AG08396 (cell line): ENCODE data around the gene EFL1.
"Not testable (repeated sequence)": the region's sequence is repeated elsewhere in the genome, so short reads cannot be mapped to it uniquely, and the experiment has no call there.

Experiments used
- DNase-seq: peaks from one replicate; pipeline ENCODE4 v3.0.0; 2012; ENCODE audit warnings: low spot score, mixed read lengths

The EFL1 gene

DNA sequence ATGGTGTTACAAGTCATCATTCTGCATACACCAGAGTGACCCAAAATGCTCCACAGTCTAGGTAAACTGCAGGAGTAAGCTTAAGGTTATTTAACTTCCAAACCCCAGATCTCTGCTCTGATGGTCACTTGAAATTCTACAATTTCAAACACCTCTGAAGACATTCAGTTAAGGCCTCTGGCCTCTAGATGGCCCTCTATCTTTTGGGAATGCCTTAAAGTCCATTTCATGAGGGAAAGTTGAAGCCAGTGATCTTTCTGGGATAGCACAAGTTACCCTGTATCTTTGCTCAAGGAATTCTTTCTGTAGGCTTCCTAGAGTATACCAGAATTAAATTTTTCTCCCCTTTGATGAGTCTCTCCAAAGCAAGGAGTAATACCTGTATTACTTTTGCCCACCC, 18.7 kb upstream of the EFL1 start:
- not testable (repeated sequence) for DNase-seq

DNA sequence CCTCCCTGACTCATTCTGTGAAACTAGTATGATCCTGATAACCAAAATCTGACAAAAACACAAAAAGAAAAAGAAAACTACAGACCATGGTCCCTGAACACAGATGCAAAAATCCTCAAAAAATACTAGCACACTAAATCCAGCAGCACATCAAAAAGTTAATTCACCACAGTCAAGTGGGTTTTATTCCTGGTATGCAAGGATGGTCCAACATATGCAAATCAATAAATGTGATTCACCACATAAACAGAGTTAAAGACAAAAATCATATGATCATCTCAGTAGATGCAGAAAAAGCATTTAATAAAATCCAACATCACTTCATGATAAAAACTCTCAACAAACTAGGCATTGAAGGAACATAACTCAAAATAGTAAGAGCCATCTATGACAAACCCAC, 12.9 kb upstream of the EFL1 start:
- no peak for DNase-seq

DNA sequence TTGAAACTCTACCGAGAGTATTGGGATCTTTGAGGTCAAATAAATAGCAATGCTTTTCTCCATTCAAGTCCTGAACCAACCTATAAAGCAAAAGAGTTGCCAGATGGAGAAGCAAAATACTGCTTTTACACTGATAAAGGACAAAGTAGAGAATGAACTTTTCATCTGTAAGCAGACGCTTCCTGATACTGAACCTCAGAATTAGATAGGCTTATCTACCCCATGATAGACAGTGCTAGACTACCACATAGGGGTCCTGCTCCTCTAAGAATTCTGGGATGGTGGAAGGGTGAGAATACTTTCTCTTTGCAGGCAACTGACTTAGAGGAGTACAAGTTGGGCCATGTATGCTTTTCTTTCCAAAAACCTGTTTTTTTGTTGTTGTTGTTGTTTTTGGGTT, 9.6 kb upstream of the EFL1 start:
- no peak for DNase-seq

DNA sequence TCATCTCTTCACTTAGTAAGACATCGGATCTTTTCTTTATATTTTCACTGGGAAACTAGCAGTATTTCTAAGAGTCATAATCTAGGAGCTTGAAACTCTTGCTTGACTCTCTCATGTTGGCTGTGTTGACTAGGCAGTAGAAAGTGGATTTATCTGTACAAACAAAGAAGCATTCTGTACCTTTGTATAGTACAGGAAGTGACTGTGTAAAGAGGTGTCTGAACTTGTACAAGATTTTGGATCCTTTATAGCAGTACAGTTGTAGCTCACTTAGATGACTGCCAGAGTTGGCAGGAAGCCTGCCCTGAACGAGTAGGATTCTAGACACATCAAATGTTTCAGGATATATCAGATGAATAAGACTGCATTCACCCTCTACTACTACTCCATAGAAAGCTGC, 5.9 kb upstream of the EFL1 start:
- not testable (repeated sequence) for DNase-seq

DNA sequence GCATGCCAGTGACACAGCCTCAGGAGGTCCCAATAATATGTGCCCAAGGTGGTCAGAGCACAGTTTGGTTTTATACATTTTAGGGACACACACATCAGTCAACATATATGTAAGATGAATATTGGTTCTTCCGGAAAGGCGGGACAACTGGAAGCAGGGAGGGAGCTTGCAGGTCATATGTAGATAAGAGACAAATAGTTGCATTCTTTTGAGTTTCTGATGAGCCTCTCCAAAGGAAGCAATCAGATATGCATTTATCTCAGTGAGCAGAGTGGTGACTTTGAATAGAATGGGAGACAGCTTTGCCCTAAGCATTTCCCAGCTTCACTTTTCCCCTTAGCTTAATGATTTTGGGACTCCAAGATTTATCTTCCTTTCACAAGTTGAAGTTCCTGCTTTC, 4.6 kb upstream of the EFL1 start:
- DNase-seq, result not testable (repeated sequence)

DNA sequence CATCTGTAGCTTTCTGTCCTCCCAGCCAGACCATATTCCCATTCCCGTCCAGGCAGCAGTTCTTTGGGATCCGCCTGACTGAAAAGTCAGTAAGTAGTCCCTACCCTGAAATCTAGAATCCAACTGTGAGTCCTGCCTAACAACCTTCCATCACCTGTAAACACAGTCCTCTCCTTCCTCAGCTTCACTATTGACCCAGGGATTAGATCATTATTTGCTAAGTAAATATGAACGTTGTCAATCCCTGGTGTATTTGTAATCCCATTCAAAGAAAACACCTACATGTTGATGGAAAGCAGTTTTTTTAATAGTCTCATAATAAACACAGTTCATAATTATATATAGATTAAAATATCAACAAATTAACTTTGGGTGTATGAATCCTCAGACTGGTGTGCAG, 816 bp upstream of the EFL1 start:
- DNase-seq, result no peak

DNA sequence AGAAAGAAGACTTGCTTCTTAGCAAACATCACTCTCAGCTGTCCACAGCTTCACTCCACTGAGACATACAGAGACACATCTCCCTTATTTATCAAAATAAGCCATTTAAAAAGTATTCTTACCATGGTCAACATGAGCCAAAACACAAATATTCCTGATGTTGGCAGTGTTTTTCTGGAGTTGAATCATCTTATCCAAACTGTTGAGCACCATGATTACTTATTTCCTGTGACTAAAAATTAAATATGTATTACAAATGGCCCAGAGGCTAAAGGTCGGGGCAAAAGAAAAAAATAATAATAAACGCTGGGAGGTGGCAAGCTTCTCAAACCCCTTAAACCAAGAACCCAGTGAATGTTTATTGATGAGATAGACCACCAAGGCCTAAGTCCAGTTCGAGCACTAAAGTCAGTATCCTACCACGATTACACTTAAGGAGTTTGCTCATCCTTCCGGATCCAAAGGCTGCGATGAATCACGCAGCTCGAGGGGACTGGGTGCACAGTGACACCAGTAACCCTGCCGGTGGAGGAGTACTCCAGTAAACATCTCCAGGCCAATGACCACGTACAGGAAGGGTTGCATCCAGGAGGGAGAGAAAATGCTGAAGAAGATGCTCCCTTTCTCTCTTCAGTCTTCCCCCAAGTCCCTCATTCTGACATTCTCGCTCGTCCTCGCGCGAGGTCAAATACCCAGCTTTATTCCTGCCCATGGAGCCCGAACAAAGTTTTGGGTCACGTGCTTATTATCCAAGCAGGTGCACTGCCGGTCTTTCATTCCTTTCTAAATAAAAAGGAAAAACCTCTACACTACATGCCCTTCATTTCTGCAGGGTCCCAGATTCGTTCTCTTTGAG, 740 bp downstream of the EFL1 start:
- DNase-seq, result peak; percentile 41

DNA sequence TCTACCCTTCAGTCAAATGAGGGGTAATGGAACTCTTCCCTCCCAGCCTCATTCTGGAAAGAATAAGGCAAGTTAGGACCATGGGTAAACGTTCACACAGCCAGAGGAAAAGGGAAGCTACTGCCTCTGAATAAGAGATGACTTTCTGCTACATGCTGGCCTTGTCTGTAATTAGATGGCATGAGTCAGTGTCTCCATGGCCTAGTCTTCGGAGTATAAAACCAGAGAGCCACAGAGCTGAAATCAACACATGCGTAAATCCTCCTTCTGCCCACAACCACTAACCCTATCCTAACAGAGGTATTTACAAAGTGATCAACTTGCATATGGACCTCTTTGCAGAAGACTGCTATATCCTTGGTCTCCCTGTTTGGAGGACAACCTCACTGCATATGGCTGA, 14.3 kb downstream of the EFL1 start:
- DNase-seq, result not testable (repeated sequence)

DNA sequence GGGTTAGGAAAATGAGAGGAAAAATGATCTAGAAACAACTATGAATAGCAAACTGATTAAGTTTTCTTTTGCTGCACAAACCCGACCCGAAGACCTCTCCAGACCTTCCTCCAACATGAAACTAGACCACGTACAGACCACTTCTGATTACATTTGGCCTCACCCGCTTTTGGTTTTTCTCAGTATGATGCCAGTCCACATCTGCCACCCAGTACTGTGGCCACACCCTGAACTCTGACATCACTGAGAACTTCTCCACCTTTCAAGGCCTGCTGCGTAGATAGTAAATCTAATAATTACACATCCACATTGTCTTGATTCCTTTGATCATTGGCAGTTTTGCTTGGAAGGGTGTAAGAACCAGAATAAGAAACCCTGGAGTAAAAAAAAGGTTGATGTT, 16.6 kb downstream of the EFL1 start:
- DNase-seq, result not testable (repeated sequence)

DNA sequence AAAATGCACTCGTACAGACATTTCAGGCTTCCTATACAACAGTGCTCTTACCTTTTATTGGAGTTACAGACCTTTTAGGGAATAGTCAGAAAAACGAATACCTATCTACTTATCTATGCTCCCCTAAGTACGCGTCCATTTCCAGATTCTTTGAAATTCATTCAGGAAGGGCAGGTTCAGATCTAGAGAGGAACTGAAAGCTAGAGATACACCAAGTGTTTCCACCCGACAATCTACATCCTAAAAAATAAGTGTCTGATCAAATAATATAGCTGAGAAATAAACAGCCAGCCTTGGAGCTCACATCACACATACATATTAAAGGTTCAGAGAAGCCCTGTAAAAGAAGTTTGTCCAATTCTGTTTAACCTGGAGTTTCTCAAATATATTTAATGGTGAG, 18.9 kb downstream of the EFL1 start:
- DNase-seq, result not testable (repeated sequence)

DNA sequence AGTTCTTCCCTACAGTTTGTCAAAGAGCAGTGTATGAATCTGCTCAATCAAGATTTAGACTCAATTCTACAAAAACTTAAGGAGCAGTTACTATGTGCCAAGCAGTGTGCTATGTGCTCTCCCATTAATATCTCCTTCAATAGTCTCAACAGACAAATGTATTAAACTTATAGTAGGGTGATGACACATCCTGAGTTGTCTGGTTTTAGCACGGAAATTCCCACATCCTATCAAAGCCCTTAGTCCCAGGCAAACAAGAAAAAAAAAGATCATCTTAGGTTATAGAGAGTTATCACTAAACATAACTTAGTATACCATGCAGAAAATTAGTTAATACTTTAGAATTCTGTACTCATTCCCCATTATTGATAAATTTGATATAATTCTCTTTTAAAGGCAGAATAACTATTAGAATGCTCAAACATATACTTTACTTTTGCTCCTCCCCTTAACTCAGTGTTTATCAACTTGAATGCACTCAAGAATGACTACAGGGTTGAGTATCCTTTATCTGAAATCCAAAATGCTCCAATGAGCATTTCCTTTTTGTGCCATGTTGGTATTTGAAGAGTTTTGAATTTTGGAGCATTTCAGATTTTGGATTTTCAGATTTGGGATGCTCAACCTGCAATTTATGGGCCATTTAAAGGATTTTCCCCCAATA, 20.6 kb downstream of the EFL1 start:
- not testable (repeated sequence) for DNase-seq

DNA sequence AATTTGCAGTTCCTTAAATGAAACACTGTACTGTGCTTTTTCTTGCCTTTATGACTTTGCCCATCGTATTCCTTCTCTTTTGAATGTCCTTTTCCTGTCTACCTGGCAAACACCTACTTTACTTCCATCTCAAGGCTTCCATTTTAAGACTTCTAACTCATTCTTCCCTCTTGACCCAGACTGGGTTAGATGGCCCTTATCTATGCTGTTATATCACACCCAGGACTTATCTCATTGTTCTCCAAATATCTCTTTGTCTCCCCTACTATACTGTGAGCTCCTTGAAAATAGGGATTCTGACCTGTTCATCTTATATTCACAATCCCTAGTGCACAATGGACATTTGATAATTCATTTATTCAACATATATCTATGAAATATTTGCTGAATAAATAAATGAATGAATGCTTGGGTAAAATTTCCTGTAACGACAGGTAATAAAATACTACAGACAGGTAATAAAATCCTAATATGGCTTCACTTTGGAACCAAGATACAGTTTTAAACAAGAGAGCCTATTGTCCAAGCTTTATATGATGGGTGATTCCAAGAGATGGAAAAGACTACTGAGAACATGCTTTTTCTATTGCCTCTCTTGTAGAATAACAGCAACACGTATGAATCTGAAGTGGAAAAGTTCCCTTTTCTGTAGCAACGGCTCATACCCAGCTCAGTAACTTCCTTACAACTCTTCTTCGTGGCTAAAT, 22.7 kb downstream of the EFL1 start:
- no peak for DNase-seq

DNA sequence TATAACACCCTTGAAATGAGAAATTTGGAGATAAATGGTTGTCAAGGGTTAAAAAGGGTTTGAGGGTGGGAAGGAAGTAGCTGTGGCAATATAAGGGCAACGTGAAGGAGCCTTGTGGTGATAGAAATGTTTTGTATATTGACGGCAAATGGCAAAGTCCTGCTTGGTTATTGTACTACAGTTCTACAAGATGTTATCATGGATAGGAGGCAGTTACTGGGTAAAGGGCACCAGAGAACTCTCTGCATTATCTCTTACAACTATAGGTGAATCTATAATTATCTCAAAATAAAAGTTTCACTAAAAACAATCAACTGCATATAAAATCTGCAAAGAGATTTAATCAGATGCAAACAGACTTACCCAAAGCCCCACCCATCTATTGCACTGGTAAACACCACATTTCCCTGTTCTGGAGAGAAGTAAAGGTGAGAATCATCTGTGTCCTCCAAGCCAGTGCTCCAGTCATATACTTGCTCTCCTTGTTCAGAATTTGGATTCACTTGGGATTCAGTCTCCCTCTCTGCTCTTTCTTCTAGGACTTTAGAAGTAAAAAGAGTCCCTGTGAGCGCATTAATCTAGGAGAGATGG, 24.5 kb downstream of the EFL1 start:
- DNase-seq, result not testable (repeated sequence)

DNA sequence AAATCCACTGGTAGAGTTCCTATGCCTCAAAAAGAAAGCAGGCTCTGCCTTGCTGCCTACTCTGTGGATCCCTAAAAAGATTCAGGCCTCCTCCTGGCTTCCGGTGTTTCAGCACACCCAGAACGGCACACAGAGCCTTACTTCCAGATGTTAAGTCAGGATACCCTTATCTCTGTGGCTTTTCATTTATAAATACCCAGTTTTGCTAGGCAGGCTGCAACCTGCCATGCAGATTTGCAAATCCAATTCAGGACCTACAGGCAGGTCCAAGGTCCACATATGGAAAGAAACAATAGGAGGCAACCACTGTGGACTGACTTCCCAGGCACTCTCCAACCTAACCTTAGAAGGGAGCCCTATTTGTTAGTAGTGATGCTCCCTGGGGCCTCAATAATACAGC, 30.7 kb downstream of the EFL1 start:
- no peak for DNase-seq

DNA sequence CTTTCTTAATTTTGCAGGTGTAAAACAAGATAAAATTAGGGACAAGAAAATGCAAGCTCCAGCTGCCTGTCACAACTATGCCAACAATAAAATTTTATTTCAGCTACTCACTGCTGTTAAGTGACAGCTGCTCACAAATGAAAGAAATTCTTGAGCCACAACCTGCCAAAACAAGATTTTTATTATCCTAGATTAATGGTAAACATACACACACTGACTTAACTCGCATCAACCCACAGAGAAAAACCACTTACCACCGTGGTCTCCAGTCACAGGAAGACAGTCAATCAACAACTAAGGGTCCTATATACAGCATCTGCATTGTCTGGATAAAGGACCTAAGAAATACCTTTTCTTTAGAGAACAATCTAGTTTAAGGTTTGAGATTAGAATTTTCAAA, 31.3 kb downstream of the EFL1 start:
- DNase-seq, result no peak

DNA sequence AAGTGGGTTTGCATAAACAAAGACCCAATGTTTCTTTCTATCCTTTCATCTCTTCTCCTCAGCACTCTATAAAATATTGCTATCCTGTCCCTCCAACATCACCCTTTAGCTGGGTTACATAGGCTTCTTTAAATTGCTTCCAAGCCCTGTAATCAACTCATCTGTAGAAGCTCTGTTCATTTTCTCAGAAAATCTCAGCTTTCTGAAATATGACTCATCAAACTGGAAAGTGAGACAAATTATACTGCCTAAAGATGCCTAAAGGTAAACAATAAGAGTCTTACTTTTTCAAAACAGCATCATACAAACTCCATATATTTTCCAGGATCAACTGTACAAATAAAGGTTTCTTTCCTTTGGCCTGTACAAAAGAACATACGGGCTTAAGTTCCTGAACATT, 33.8 kb downstream of the EFL1 start:
- DNase-seq, result no peak

DNA sequence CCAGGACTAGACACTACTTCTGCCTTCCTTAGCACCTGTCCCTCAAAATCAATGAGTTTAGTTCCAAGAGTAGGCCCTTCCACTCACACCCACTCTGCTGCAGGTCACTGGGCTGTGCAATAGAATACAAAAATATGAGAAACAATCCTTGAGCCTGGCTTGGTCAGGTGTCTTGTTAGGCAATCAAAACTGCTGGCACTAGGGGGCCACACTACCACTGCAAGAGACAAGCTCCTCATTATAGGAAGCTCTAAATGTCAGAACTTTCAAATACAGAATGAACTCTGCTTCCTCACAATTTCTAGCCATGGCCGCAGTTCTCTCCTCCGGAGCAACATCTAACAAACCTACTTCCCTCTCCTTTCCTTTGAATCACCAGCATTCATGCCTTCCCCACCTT, 41.0 kb downstream of the EFL1 start:
- not testable (repeated sequence) for DNase-seq

DNA sequence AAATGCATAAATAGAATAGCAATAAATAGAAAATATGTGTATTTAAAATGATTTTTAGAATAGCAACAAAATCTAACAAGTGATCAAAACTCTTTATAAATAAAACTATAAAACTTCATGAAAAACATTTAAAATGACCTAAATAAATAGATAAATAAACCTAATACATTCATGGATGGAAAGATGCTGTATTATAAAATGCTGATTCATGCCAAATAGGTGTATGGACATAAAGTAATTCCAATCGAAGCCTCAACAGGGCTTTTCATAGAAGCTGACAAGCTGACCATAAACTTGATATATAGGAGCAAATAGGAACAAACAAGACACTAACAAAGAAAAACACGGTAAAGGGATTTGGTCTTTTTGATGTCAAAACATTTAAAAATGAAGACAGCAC, 46.4 kb downstream of the EFL1 start:
- not testable (repeated sequence) for DNase-seq

DNA sequence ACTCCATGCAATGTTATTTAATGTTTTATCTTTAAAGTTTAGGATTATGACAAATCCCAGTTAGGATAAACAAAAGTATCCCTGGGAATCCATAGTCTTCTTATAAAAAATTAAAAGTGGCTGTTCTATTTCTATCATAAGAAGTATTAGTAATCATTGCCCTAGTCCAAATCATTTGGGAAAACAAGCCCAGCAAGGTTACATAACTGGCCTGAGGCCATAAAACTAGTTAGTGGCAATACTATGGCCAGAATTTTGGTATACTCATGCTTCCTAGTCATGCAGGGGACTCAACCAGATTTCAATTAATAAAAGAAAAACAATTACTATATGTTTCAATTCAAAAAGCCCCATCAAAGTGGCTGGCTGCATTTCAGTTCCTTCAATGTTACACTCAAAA, 50.3 kb downstream of the EFL1 start:
- not testable (repeated sequence) for DNase-seq

DNA sequence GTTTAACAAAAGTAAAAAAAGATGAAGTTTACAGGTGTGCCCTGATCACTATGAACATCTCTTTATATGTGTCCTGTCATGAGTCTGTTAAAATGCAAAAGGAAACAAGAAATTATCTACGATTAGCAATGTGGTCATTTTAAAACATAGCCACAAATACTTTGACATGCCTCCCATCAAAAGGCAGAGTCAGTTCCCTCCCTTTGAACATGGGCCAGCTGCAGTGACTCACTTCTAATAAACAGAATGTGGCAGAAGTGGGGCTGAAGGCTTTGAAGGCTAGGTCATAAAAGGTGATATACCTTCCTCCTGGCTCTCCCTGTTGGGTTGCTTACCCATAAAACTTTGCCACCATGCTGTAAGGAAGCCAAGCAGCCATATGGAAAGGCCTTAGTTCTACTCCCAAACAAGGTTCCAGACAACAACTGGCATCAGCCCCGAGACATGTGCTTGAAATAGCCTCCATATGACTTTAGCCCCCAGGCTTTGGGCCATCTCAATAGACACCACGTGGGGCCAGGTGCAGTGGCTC, 52.4 kb downstream of the EFL1 start:
- DNase-seq, result not testable (repeated sequence)

DNA sequence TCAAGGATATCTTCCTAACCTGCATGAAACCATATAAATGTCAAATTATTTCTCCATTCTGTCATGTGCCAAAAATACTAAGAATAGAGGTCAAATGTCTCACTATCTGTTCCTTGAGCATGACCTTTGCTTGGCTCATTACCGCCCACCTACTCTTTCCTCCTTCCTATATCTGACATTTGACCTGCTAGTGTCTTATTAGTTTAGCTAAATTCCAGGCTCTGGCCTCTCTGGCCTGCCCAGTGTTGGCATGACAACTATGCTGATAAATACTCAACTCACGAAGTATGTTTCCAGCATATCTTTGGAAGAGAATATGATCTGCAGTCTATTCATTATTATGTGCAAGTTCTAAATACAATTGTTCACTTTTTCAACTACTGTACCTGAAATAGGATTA, 58.0 kb downstream of the EFL1 start:
- not testable (repeated sequence) for DNase-seq
